ENCODE data around the gene ZNF675.
"Not testable (repeated sequence)": the region's sequence is repeated elsewhere in the genome, so short reads cannot be mapped to it uniquely, and the experiment has no call there.

- not testable (repeated sequence) for TF ChIP-seq CTCF, POLR2A (IDR thresholded peaks at IDR 0.05)
These were observed 5.9 kb upstream of the ZNF675 start for GRCh38 chr19:23692937-23693336.
